ENCODE results near the gene OR5K4.

The OR5K4 gene, protein sequence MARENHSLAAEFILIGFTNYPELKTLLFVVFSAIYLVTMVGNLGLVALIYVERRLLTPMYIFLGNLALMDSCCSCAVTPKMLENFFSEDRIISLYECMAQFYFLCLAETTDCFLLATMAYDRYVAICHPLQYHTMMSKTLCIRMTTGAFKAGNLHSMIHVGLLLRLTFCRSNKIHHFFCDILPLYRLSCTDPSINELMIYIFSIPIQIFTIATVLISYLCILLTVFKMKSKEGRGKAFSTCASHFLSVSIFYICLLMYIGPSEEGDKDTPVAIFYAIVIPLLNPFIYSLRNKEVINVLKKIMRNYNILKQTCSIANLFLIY

GRCh38 chr3:98353554-98353953, at the start of gene OR5K4:
TSS of gene OR5K4 (plus strand) at chr3:98353854. CDS start at chr3:98353854, 0 bp downstream.
- no peak for DNase-seq (ENCODE audit: low read depth)

- no peak for DNase-seq (ENCODE audit: low read depth)
These were observed 31.6 kb upstream of the OR5K4 start for GRCh38 chr3:98322101-98322500.

GRCh38 chr3:98322686-98323085, 31.0 kb upstream of the OR5K4 start:
- DNase-seq (ENCODE audit: low read depth), result no peak

DNA sequence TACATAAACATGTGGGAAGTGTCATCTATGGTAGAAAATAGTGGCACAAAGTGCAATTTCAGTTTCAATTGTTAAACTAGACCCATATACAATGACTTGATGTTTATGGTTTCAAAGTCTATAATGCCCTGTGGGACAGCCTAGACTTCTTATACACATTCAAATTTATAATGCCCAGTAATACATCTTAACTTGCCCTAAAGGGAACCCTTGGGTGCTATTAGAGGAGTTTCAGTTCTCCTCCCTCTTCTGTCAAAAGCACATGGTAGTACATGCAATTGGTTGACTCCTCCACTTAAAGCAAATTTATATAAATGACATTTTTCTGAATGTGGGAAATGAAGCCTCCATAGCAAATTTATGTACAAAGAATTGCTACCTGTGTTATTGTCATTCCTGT, 30.2 kb upstream of the OR5K4 start:
- DNase-seq (ENCODE audit: low read depth), result no peak

DNA sequence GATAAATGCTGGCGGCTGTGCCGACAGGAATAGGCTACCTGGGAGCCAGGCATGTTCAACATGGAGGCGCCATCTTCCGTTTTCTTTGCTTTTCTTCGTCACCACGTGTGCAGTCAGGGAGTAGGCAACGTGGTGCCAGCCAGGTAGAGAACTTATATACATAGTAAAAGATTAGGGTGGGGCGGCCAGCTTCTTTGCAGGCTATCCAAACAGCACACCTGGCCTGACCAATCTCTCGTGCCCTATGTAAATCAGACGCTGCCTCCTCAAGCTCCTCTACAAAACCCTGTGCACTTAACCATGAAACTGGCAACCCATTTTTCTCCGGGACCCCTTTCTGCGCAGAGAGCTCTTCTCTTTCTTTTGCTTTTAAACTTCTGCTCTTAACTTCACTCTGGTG, 28.6 kb upstream of the OR5K4 start:
- no peak for DNase-seq (ENCODE audit: low read depth)

DNA sequence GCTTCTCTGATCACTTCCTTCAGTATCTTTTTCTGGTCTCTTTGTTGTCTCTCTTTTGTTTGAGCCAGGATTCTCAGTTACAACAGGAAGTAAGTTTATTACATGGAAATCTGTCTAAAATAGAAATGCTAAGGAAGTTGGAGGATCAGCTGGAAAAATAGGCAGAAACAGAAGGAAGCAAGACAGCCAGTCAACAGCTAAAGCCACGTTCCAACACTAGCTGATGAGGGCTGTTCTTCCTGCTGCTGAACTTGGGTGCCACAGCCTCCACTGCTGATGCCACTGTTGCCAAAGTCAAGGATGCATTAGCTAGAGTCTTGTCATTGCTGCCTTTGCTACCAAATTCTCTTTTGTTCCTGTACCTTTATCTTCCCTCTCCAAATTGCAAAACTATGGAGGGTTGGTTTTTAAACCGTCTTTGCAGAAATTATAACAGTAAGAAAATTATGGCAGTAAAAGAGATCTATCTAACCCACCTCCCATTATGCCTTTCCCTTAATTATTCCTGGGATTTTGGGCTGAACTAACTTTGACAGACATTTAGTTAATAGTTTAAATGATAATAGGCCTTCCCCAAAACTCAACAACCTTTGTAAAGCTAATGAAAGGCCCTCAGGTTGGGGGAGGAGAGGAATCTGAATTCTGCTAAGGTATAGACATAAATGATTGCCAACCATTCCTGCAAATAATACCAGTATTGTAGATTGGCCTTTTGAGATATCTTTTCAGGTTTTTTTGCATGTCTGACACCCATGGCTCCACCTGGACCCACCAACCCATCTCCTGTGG, 27.4 kb upstream of the OR5K4 start:
- DNase-seq (ENCODE audit: low read depth), result no peak

DNA sequence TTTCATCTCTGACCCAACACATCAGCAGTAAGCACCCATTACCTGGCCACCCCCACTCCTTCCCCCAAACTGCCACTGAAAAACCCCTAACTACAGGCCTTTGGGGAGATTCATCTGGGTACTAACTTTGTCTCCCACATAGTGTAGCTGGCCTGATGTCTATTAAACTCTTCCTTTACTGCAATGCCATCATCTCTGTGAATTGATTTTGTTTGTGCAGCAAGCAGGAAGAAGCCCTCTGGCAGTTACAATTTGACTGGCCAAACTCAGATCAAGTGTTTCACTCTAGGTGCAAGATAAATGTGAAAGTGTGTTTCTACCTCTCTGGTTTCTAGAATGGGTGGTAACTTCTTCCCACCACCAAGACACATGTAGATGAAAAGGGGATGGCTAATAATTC, 26.7 kb upstream of the OR5K4 start:
- no peak for DNase-seq (ENCODE audit: low read depth)

DNA sequence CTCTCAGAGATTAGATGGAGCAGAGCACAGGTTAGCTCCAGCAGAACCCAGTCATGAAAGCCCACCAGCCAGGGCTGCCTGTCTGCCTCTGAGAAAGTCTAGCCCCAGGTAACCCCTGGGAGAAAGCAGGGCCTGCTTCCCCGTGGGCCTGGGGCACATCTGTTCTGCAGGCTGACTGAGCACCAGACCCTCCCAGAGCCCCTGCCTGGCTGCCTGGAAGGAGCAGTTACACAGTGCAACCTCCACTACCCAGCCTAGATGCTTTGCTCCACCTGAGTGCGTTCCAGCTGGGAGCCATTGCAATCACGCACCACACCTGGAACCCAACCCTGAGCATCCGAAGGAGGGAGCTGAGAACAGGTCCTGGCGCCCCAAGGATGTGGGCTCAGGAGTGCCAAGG, 24.7 kb upstream of the OR5K4 start:
- no peak for DNase-seq (ENCODE audit: low read depth)

DNA sequence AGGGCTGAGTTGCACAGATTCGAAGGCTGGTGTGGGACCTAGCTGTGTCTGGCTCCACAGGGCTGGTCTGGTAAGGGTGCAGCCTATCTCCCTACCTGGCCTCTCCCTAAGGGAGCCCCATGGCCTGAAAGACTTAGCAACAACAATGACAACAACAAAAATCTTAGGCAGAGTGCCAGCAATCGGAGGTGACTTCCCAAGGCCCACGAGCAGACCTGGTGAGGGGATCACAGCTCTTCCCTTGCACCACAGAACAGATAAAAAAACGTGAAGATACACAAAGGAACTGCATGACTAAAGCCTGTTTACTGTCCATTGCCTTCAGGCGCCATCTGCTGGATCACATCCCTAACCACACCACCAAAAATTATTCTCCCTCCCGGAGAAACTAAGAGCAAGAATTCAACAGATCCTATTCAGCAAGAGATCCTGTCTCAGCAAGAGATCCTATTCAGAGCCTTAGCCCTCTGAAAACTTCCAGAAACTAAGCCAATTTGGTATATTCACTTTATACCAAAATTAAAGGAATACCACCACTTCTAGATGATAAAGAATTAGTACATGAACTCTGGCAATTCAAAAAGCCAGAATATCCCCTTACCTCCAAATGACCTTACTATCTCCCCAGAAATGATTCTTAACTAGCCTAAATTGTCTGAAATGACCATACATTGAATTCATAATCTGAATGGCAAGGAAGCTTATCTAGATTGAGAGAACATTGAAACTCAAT, 24.1 kb upstream of the OR5K4 start:
- peak; percentile 16 for DNase-seq (ENCODE audit: low read depth)

GRCh38 chr3:98331329-98331728, 22.3 kb upstream of the OR5K4 start:
- DNase-seq (ENCODE audit: low read depth), result no peak

DNA sequence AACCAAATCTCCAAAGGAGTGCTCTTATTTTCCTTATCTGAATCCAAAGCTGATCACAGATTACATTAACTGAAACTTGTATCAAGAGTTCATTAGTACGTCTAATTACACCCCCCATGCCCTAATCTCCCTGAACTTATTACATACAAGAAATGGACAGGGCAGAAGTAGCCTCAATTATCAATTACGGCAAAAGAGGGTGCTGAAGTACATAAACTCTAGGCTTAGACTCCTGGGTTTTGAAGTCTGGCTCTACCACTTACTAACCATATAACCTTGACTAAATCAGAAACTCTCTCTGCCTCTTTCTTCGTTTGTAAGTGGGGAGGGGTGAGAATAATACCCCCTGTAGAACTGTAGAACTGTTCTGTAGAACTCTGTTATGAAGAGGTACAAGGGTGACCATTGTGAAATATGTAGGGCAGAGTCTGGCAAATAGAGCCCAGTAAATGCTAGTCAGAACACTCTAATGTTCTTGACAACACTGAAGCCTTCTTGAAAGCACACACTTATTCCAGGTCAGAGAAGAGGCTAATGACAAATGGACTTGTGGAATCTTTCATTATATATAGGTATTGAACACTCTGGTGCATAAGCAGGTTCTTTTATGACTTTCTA, 19.6 kb upstream of the OR5K4 start:
- DNase-seq (ENCODE audit: low read depth), result no peak

- no peak for DNase-seq (ENCODE audit: low read depth)
These were observed 14.6 kb upstream of the OR5K4 start for GRCh38 chr3:98339031-98339430.

GRCh38 chr3:98341758-98342157, 11.9 kb upstream of the OR5K4 start:
- no peak for DNase-seq (ENCODE audit: low read depth)

DNA sequence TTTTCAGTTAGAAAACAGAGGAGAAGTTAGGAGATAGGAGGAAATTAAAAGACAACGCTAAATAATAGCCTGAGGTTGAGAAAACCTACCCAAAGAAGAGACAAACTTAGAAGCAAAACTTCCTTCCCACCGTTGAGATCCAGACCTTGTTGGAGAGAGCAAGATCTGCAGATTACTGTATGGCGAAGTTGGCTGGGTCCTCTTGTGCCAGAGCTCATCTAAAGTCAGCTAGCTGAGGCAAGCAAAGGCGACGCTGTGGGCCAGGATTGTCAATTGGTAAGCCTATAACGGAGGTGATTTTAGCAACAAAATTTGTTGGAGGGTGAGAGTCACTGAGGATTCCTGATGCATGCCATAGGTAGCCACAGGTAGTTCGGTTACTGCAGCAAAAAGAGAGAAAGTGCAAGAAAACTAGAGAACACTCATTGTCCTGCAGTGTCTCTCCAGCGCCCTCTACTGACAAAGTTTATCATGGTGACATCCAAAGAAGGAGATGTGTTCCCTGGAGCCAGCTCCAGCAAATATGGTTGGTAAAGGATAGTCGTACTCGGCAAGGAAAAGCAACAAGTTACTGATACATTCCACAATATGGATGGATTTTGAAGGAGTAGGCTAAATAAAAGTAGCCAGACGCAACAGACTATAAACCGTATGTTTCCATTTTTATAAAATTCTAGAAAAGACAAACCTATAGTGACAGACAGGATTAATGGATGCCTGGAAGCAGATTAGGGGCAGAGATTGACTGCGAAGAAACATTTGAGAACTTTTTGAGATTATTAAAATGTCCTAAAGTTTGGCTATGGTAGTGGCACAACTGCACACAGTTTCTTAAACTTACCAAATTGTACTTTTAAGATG, 9.8 kb upstream of the OR5K4 start:
- no peak for DNase-seq (ENCODE audit: low read depth)

GRCh38 chr3:98350082-98350481, 3.6 kb upstream of the OR5K4 start:
- no peak for DNase-seq (ENCODE audit: low read depth)

DNA sequence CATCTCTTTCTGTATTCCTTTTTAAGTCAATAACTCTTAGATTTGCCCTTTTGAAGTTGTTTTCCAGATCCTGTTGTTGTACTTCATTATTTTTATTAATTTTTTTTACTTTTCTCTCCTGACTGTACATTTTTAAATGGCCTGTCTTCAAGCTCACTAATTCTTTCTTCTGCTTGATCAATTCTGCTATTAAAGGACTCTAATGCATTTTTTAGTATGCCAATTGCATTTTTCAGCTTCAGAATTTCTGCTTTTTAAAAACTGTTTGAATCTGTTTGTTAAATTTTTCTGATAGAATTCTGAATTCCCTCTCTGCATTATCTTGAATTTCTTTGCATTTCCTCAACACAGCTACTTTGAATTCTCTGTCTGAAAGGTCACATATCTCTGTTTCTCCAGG, 5.6 kb downstream of the OR5K4 start:
- DNase-seq (ENCODE audit: low read depth), result no peak

DNA sequence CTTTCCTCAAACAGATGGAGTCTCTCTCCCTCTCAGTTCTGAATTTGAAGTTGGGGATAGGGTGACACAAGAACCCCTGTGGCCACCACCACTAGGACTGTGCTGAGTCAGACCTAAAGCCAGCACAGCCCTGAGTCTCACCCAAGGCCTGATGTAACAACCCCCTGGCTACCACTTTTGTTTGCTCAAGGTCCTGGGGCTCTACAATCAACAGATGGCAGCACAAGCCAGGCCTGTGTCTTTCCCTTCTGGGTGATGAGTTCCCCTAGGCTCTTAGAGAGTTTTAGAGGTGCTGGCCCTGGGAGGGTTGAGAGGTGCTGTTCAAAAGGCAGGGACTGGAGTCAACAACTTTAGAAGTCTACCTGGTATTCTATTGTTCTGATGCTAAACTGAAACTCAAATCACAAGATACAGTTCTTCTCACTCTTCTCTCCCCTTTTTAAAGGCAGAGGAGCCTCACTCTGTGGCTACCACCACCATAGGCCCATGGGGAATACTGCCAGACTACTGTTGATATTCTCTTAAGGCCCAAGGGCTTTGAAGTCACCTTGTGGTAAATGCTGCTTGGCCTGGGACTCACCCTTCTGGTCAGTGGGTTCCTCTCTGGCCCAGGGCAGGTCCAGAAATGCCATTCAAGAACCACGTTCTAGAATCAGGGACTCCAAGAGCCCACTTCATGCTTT, 6.5 kb downstream of the OR5K4 start:
- DNase-seq (ENCODE audit: low read depth), result no peak

GRCh38 chr3:98360681-98361080, 7.0 kb downstream of the OR5K4 start:
- DNase-seq (ENCODE audit: low read depth), result no peak

GRCh38 chr3:98361289-98361688, 7.6 kb downstream of the OR5K4 start:
- no peak for DNase-seq (ENCODE audit: low read depth)

DNA sequence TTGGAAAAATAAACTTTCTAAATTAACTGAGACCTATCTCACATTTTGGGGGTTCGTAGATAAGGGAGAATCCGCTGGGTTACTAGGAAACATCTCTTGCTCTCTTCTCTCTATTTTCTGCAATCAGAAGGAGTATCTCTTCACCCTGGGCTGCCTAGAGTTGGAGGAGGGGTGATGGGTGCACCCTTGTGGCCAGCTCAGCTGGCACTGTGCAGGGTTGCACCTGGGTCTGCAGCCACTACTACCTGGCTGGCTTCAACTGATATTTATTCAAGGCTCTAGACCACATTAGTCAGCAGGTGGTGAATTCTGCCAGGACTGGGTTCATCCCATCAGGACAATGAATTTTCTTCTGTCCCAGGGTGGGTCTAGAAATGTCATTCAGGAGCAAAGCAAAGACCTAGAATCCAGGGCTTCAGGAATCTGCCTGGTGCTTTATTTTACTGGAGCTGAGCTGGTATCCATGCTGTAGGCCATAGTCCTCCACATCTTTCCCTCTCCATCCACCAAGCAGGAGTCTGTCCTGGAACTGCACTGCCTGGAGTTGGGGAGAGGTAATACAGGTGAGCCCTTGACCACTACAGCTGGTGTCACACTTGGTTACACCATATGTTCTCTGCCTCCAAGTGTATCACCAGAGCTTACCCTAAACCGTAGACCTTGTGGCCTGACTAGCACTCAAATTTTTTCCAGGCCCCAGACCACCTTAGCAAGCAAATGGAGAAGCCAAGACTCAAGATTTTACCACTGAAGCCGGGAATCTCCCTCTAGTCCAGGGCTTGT, 14.0 kb downstream of the OR5K4 start:
- no peak for DNase-seq (ENCODE audit: low read depth)
